Measurements from ENCODE around the gene RACK1. TPM values are rescaled to one million over a fixed set of nuclear protein-coding genes. Genes with fewer than 3 reads are reported as not detected.

The RACK1 gene
- total and polyA plus RNA-seq, 2 of the 13 experiments (the other 11 are each of a cell fraction or from before 2014, with no cell fraction given): 2,514 to 6,141 TPM

DNA sequence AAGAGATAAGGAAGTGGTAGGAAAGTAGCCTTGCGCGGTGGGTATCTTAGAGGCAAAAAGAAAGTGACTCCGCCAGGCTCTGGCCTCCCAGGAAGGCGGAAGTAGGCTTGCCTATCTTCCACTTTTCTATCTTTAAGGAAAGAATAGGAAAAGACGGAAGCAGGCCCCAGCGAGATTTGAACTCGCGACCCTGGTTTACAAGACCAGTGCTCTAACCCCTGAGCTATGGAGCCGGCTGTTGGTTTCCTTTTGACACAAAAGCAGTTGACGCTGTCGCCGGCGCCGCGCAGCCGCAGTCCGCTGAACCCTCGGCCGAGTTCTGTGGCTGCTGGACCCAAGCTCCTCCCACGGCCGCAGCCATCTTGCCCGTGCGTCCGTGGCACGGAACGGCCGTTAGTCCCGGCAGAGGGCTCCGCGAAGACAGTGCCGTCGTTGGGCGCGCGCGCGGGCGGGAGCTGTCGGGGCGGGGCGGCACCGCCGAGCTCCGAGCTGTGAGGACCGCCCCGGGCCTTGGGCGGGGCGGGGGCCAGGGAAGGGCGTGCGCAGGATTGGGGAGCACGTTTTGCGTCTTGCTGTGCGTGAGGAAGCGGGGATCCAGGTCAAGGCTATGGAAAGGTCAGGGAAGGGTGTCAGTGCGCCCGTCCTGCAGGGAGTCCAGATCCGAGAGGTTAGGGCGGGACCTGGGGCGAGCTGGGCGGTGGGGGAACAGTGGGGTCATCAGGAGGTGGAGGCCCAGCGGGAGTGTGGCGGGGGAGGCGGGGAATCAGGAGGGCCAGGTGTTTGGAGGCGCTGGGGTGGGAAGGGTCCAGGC is 52.0 kb downstream of the RACK1 start (continued):
- TF ChIP-seq, protein P1, sequence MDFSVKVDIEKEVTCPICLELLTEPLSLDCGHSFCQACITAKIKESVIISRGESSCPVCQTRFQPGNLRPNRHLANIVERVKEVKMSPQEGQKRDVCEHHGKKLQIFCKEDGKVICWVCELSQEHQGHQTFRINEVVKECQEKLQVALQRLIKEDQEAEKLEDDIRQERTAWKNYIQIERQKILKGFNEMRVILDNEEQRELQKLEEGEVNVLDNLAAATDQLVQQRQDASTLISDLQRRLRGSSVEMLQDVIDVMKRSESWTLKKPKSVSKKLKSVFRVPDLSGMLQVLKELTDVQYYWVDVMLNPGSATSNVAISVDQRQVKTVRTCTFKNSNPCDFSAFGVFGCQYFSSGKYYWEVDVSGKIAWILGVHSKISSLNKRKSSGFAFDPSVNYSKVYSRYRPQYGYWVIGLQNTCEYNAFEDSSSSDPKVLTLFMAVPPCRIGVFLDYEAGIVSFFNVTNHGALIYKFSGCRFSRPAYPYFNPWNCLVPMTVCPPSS (IDR thresholded peaks at IDR 0.05): no peak
- no peak for TF ChIP-seq ZNF577 (CRISPR knock-in tag; IDR thresholded peaks at IDR 0.05; ENCODE audit: borderline replicate concordance, low read depth)
- TF ChIP-seq PAF1 (CRISPR knock-in tag; IDR thresholded peaks at IDR 0.05): no peak
- no peak for TF ChIP-seq KLF12 (CRISPR knock-in tag; IDR thresholded peaks at IDR 0.05; ENCODE audit: borderline replicate concordance)
- TF ChIP-seq ZNF747 (CRISPR knock-in tag; IDR thresholded peaks at IDR 0.05; ENCODE audit: borderline replicate concordance): no peak; the same call in 1 of the 2 replicates
- TF ChIP-seq ZNF678 (CRISPR knock-in tag; IDR thresholded peaks at IDR 0.05): no peak
- TF ChIP-seq SMC3 (IDR thresholded peaks at IDR 0.05; ENCODE audit: low read length): no peak
- TF ChIP-seq ZNF589 (CRISPR knock-in tag; conservative IDR thresholded peaks at IDR 0.05): peak; percentile 92
- peak; percentile 48; the same call in 1 of the 2 replicates for TF ChIP-seq GATA4 (IDR thresholded peaks at IDR 0.05; ENCODE audit: borderline replicate concordance, low read depth)
- TF ChIP-seq, protein P2, sequence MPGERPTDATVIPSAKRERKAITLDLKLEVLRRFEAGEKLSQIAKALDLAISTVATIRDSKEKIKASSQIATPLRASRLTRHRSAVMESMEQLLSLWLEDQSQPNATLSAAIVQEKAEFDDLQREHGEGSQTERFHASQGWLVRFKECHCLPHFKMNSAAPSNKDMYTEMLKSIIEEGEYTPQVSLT (CRISPR knock-in tag; IDR thresholded peaks at IDR 0.05; ENCODE audit: borderline replicate concordance, low read depth): no peak
- TF ChIP-seq, protein P3, sequence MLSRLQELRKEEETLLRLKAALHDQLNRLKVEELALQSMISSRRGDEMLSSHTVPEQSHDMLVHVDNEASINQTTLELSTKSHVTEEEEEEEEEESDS (CRISPR knock-in tag; IDR thresholded peaks at IDR 0.05; ENCODE audit: borderline replicate concordance): 0 out of 2 replicates have a peak, but pooled peaks have one; percentile 80
- TF ChIP-seq ZZZ3 (CRISPR knock-in tag; IDR thresholded peaks at IDR 0.05; ENCODE audit: borderline replicate concordance): no peak
- peak; percentile 77 for TF ChIP-seq DNMT1 (CRISPR knock-in tag; IDR thresholded peaks at IDR 0.05)
- peak; percentile 66; the same call in 1 of the 2 replicates for TF ChIP-seq ZNF451 (CRISPR knock-in tag; IDR thresholded peaks at IDR 0.05)
- TF ChIP-seq SMARCE1 (IDR thresholded peaks at IDR 0.05; ENCODE audit: borderline replicate concordance): no peak
- no peak for TF ChIP-seq ZNF138 (CRISPR knock-in tag; IDR thresholded peaks at IDR 0.05; ENCODE audit: low read depth)
- no peak for TF ChIP-seq AHR (CRISPR knock-in tag; IDR thresholded peaks at IDR 0.05)
- TF ChIP-seq, protein P4, sequence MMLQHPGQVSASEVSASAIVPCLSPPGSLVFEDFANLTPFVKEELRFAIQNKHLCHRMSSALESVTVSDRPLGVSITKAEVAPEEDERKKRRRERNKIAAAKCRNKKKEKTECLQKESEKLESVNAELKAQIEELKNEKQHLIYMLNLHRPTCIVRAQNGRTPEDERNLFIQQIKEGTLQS (CRISPR knock-in tag; IDR thresholded peaks at IDR 0.05): peak; percentile 45; the same call in 1 of the 2 replicates
- no peak for TF ChIP-seq TRIM24 (CRISPR knock-in tag; IDR thresholded peaks at IDR 0.05)
- TF ChIP-seq, protein P5, sequence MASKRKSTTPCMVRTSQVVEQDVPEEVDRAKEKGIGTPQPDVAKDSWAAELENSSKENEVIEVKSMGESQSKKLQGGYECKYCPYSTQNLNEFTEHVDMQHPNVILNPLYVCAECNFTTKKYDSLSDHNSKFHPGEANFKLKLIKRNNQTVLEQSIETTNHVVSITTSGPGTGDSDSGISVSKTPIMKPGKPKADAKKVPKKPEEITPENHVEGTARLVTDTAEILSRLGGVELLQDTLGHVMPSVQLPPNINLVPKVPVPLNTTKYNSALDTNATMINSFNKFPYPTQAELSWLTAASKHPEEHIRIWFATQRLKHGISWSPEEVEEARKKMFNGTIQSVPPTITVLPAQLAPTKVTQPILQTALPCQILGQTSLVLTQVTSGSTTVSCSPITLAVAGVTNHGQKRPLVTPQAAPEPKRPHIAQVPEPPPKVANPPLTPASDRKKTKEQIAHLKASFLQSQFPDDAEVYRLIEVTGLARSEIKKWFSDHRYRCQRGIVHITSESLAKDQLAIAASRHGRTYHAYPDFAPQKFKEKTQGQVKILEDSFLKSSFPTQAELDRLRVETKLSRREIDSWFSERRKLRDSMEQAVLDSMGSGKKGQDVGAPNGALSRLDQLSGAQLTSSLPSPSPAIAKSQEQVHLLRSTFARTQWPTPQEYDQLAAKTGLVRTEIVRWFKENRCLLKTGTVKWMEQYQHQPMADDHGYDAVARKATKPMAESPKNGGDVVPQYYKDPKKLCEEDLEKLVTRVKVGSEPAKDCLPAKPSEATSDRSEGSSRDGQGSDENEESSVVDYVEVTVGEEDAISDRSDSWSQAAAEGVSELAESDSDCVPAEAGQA (IDR thresholded peaks at IDR 0.05; ENCODE audit: low read depth): peak; percentile 83
- TF ChIP-seq, protein P5 (CRISPR knock-in tag; IDR thresholded peaks at IDR 0.05; ENCODE audit: borderline replicate concordance): no peak
- no peak for TF ChIP-seq KLF9 (CRISPR knock-in tag; IDR thresholded peaks at IDR 0.05; ENCODE audit: low read depth)

Data from HepG2 (cell line).